ENCODE results near the gene TMCC1.
"Not testable (repeated sequence)": the region's sequence is repeated elsewhere in the genome, so short reads cannot be mapped to it uniquely, and the experiment has no call there.

Gene TMCC1

GRCh38 chr3:129645286-129645685 is 248.2 kb downstream of the TMCC1 start:
- H3K9me3 ChIP-seq (ENCODE audit: control extremely low read depth in 1 of 5, control insufficient read depth in 4 of 5, insufficient read depth in 2 of 5, low read depth in 1 of 5, low read length in 4 of 5): no peaks in the 10 kb centered on the region
- CTCF ChIA-PET: interaction anchor here (1.0 to 5.6 kb wide), 3 partner anchors 17 to 289 kb away, joined by 3 to 108 read pairs (median 12); no protein-coding TSS in a partner anchor
- WGBS (ENCODE audit: insufficient coverage): 16% methylated on average over 3 of the region's 5 CpGs

GRCh38 chr3:129644836-129645235 is 248.7 kb downstream of the TMCC1 start:
- whole genome bisulfite sequencing (ENCODE audit: insufficient coverage): 100% methylated on average over 3 of the region's 3 CpGs
- no peaks in the 10 kb centered on the region for H3K27me3 ChIP-seq (replicated peaks in 2 of 5; ENCODE audit: control insufficient read depth in 4 of 5, insufficient read depth in 5 of 5, low read length in 4 of 5)
- CTCF ChIA-PET: interaction anchor here (1.0 to 5.6 kb wide), 3 partner anchors 16 to 296 kb away, joined by 3 to 108 read pairs (median 4); no protein-coding TSS in a partner anchor
- no peak overlapping the region for H3K27ac ChIP-seq (ENCODE audit: insufficient read depth in 1 of 2, low read depth in 1 of 2, low read length in 2 of 2, poor library complexity in 1 of 2, severe bottlenecking in 2 of 2)
- H3K4me3 ChIP-seq (ENCODE audit: control insufficient read depth in 1 of 7, extremely low read depth in 1 of 7, insufficient read depth in 4 of 7, low read depth in 2 of 7, low read length in 6 of 7): no peak overlapping the region
- no peak for DNase-seq
- POLR2A ChIA-PET: no interaction called here
- H3K4me1 ChIP-seq (ENCODE audit: control extremely low read depth in 1 of 4, control insufficient read depth in 4 of 4, insufficient read depth in 4 of 4, low read length in 3 of 4): peaks cover 0 to 4% (median 1%) of the 10 kb centered on the region in 4 experiments
- peaks cover 0 to 5% (median 0%) of the 10 kb centered on the region in 4 experiments for H3K36me3 ChIP-seq (ENCODE audit: control insufficient read depth in 4 of 4, insufficient read depth in 4 of 4, low read length in 3 of 4)
- no peaks in the 10 kb centered on the region for H3K9me3 ChIP-seq (ENCODE audit: control extremely low read depth in 1 of 5, control insufficient read depth in 4 of 5, insufficient read depth in 2 of 5, low read depth in 1 of 5, low read length in 4 of 5)

More at GRCh38 chr3:129645286-129645685, 248.2 kb downstream of the TMCC1 start:
- H3K36me3 ChIP-seq (ENCODE audit: control insufficient read depth in 4 of 4, insufficient read depth in 4 of 4, low read length in 3 of 4): peaks cover 0 to 5% (median 0%) of the 10 kb centered on the region in 4 experiments
- no peak overlapping the region for H3K27ac ChIP-seq (ENCODE audit: insufficient read depth in 1 of 2, low read depth in 1 of 2, low read length in 2 of 2, poor library complexity in 1 of 2, severe bottlenecking in 2 of 2)
- H3K4me3 ChIP-seq (ENCODE audit: control insufficient read depth in 1 of 7, extremely low read depth in 1 of 7, insufficient read depth in 4 of 7, low read depth in 2 of 7, low read length in 6 of 7): no peak overlapping the region
- H3K4me1 ChIP-seq (ENCODE audit: control extremely low read depth in 1 of 4, control insufficient read depth in 4 of 4, insufficient read depth in 4 of 4, low read length in 3 of 4): peaks cover 0 to 6% (median 1%) of the 10 kb centered on the region in 4 experiments
- no peaks in the 10 kb centered on the region for H3K27me3 ChIP-seq (replicated peaks in 2 of 5; ENCODE audit: control insufficient read depth in 4 of 5, insufficient read depth in 5 of 5, low read length in 4 of 5)
- POLR2A ChIA-PET: no interaction called here
- peak in 2 of 3 donors; percentile 33 to 37 for DNase-seq

- H3K4me1 ChIP-seq (ENCODE audit: control extremely low read depth in 1 of 4, control insufficient read depth in 4 of 4, insufficient read depth in 4 of 4, low read length in 3 of 4); H3K27me3 ChIP-seq (replicated peaks in 2 of 5; ENCODE audit: control insufficient read depth in 4 of 5, insufficient read depth in 5 of 5, low read length in 4 of 5); H3K27ac ChIP-seq (ENCODE audit: insufficient read depth in 1 of 2, low read depth in 1 of 2, low read length in 2 of 2, poor library complexity in 1 of 2, severe bottlenecking in 2 of 2); H3K9me3 ChIP-seq (ENCODE audit: control extremely low read depth in 1 of 5, control insufficient read depth in 4 of 5, insufficient read depth in 2 of 5, low read depth in 1 of 5, low read length in 4 of 5); DNase-seq; H3K4me3 ChIP-seq (ENCODE audit: control insufficient read depth in 1 of 7, extremely low read depth in 1 of 7, insufficient read depth in 4 of 7, low read depth in 2 of 7, low read length in 6 of 7); H3K36me3 ChIP-seq (ENCODE audit: control insufficient read depth in 4 of 4, insufficient read depth in 4 of 4, low read length in 3 of 4); CTCF ChIA-PET: not testable (repeated sequence)
- POLR2A ChIA-PET: interaction anchor here (0.6 kb wide), 1 partner anchor 78 kb away, joined by 3 read pairs; no protein-coding TSS in a partner anchor
- WGBS (ENCODE audit: insufficient coverage): no CpG with 5 or more reads among the region's 10 CpGs
Observed at GRCh38 chr3:129641567-129642260, 251.8 kb downstream of the TMCC1 start.

- H3K9me3 ChIP-seq (ENCODE audit: control extremely low read depth in 1 of 5, control insufficient read depth in 4 of 5, insufficient read depth in 2 of 5, low read depth in 1 of 5, low read length in 4 of 5); H3K36me3 ChIP-seq (ENCODE audit: control insufficient read depth in 4 of 4, insufficient read depth in 4 of 4, low read length in 3 of 4); POLR2A ChIA-PET; DNase-seq; H3K4me1 ChIP-seq (ENCODE audit: control extremely low read depth in 1 of 4, control insufficient read depth in 4 of 4, insufficient read depth in 4 of 4, low read length in 3 of 4); H3K27ac ChIP-seq (ENCODE audit: insufficient read depth in 1 of 2, low read depth in 1 of 2, low read length in 2 of 2, poor library complexity in 1 of 2, severe bottlenecking in 2 of 2); H3K27me3 ChIP-seq (replicated peaks in 2 of 5; ENCODE audit: control insufficient read depth in 4 of 5, insufficient read depth in 5 of 5, low read length in 4 of 5); H3K4me3 ChIP-seq (ENCODE audit: control insufficient read depth in 1 of 7, extremely low read depth in 1 of 7, insufficient read depth in 4 of 7, low read depth in 2 of 7, low read length in 6 of 7): not testable (repeated sequence)
- CTCF ChIA-PET: interaction anchor here (1.0 to 1.1 kb wide), 2 partner anchors 9 to 10 kb away, joined by 3 to 4 read pairs; no protein-coding TSS in a partner anchor
- WGBS (ENCODE audit: insufficient coverage): no CpG with 5 or more reads among the region's 7 CpGs
Observed at GRCh38 chr3:129640985-129641384, 252.5 kb downstream of the TMCC1 start.

- no peak overlapping the region for H3K4me3 ChIP-seq (ENCODE audit: control insufficient read depth in 1 of 7, extremely low read depth in 1 of 7, insufficient read depth in 4 of 7, low read depth in 2 of 7, low read length in 6 of 7)
- H3K9me3 ChIP-seq (ENCODE audit: control extremely low read depth in 1 of 5, control insufficient read depth in 4 of 5, insufficient read depth in 2 of 5, low read depth in 1 of 5, low read length in 4 of 5): peaks cover 0 to 11% (median 0%) of the 10 kb centered on the region in 5 experiments
- H3K36me3 ChIP-seq (ENCODE audit: control insufficient read depth in 4 of 4, insufficient read depth in 4 of 4, low read length in 3 of 4): no peaks in the 10 kb centered on the region
- 87% methylated on average over 3 of the region's 3 CpGs for WGBS (ENCODE audit: insufficient coverage)
- no peak overlapping the region for H3K27ac ChIP-seq (ENCODE audit: insufficient read depth in 1 of 2, low read depth in 1 of 2, low read length in 2 of 2, poor library complexity in 1 of 2, severe bottlenecking in 2 of 2)
- H3K27me3 ChIP-seq (replicated peaks in 2 of 5; ENCODE audit: control insufficient read depth in 4 of 5, insufficient read depth in 5 of 5, low read length in 4 of 5): no peaks in the 10 kb centered on the region
- no peaks in the 10 kb centered on the region for H3K4me1 ChIP-seq (ENCODE audit: control extremely low read depth in 1 of 4, control insufficient read depth in 4 of 4, insufficient read depth in 4 of 4, low read length in 3 of 4)
- POLR2A ChIA-PET: no interaction called here
- no peak for DNase-seq
- CTCF ChIA-PET: interaction anchor here (0.9 to 1.4 kb wide), 3 partner anchors 8 to 187 kb away, joined by 4 to 6 read pairs (median 5); no protein-coding TSS in a partner anchor
Observed at GRCh38 chr3:129638481-129638880, 255.0 kb downstream of the TMCC1 start.

GRCh38 chr3:129636082-129636481 is 257.4 kb downstream of the TMCC1 start:
- 100% methylated on average over 3 of the region's 3 CpGs for WGBS (ENCODE audit: insufficient coverage)
- Histone ChIP-seq H3K36me3 (ENCODE audit: control insufficient read depth in 4 of 4, insufficient read depth in 4 of 4, low read length in 3 of 4) (no peaks in the 10 kb centered on the region), H3K27me3 (replicated peaks in 2 of 5; ENCODE audit: control insufficient read depth in 4 of 5, insufficient read depth in 5 of 5, low read length in 4 of 5) (no peaks in the 10 kb centered on the region), H3K9me3 (ENCODE audit: control extremely low read depth in 1 of 5, control insufficient read depth in 4 of 5, insufficient read depth in 2 of 5, low read depth in 1 of 5, low read length in 4 of 5) (peaks cover 0 to 11% (median 0%) of the 10 kb centered on the region in 5 experiments), H3K4me3 (ENCODE audit: control insufficient read depth in 1 of 7, extremely low read depth in 1 of 7, insufficient read depth in 4 of 7, low read depth in 2 of 7, low read length in 6 of 7) (no peak overlapping the region), H3K4me1 (ENCODE audit: control extremely low read depth in 1 of 4, control insufficient read depth in 4 of 4, insufficient read depth in 4 of 4, low read length in 3 of 4) (no peaks in the 10 kb centered on the region), H3K27ac (ENCODE audit: insufficient read depth in 1 of 2, low read depth in 1 of 2, low read length in 2 of 2, poor library complexity in 1 of 2, severe bottlenecking in 2 of 2) (no peak overlapping the region)
- DNase-seq: no peak
- ChIA-PET CTCF (interaction anchor here (1.4 kb wide), 1 partner anchor 146 kb away, joined by 3 read pairs; no protein-coding TSS in a partner anchor), POLR2A (no interaction called here)

- H3K27ac ChIP-seq (ENCODE audit: insufficient read depth in 1 of 2, low read depth in 1 of 2, low read length in 2 of 2, poor library complexity in 1 of 2, severe bottlenecking in 2 of 2): no peak overlapping the region
- 100% methylated on average over 2 of the region's 4 CpGs for WGBS (ENCODE audit: insufficient coverage)
- CTCF ChIA-PET: interaction anchor here (0.7 to 9.5 kb wide), 4 partner anchors 11 to 191 kb away, joined by 3 to 130 read pairs (median 6); no protein-coding TSS in a partner anchor
- DNase-seq: no peak
- H3K27me3 ChIP-seq (replicated peaks in 2 of 5; ENCODE audit: control insufficient read depth in 4 of 5, insufficient read depth in 5 of 5, low read length in 4 of 5): no peaks in the 10 kb centered on the region
- no peaks in the 10 kb centered on the region for H3K36me3 ChIP-seq (ENCODE audit: control insufficient read depth in 4 of 4, insufficient read depth in 4 of 4, low read length in 3 of 4)
- no peaks in the 10 kb centered on the region for H3K4me1 ChIP-seq (ENCODE audit: control extremely low read depth in 1 of 4, control insufficient read depth in 4 of 4, insufficient read depth in 4 of 4, low read length in 3 of 4)
- POLR2A ChIA-PET: no interaction called here
- H3K4me3 ChIP-seq (ENCODE audit: control insufficient read depth in 1 of 7, extremely low read depth in 1 of 7, insufficient read depth in 4 of 7, low read depth in 2 of 7, low read length in 6 of 7): no peak overlapping the region
- H3K9me3 ChIP-seq (ENCODE audit: control extremely low read depth in 1 of 5, control insufficient read depth in 4 of 5, insufficient read depth in 2 of 5, low read depth in 1 of 5, low read length in 4 of 5): peaks cover 0 to 11% (median 0%) of the 10 kb centered on the region in 5 experiments
Observed at GRCh38 chr3:129635656-129636055, 257.9 kb downstream of the TMCC1 start.
